CD14-positive monocyte (primary cell): ENCODE data around the gene SMAD3. TPM values are rescaled to one million over a fixed set of nuclear protein-coding genes. Genes with fewer than 3 reads are reported as not detected.

ENCODE experiments used
- DNase-seq, 3 donors: peaks; one replicate each; pipeline ENCODE4 v3.0.0-alpha.2; 2011 to 2022
- H2AFZ ChIP-seq: 2 replicates; pipeline ENCODE4 v1.6.0; 2012; ENCODE audit warnings: mild to moderate bottlenecking, low read depth, low read length, inconsistent platforms; ENCODE audit not compliant: insufficient read depth, poor library complexity, severe bottlenecking
- H3K27ac ChIP-seq, 2 donors: 1 replicate in 1 of 2; 2 replicates in 1 of 2; pipeline ENCODE4 v1.5.1; 2012 to 2013; ENCODE audit warnings: low read length in 2 of 2, control low read depth in 1 of 2, inconsistent platforms in 1 of 2, low read depth in 1 of 2, mild to moderate bottlenecking in 1 of 2
- H3K27me3 ChIP-seq, 2 donors: one replicate each; pipeline versions ENCODE4 v1.6.0 to v1.6.1; 2011 to 2013; ENCODE audit warnings: low read length in 2 of 2; ENCODE audit not compliant: control insufficient read depth in 2 of 2, insufficient read depth in 2 of 2
- H3K36me3 ChIP-seq, 2 donors: replicated peaks in 1 of 2; 1 replicate in 1 of 2; 2 replicates in 1 of 2; pipeline versions ENCODE4 v1.5.1 to v1.6.1; 2012 to 2013; ENCODE audit warnings: low read length in 2 of 2, control low read depth in 1 of 2, inconsistent platforms in 1 of 2, mild to moderate bottlenecking in 1 of 2; ENCODE audit not compliant: insufficient read depth in 2 of 2, control insufficient read depth in 1 of 2
- H3K4me1 ChIP-seq, 2 donors: 1 replicate in 1 of 2; 2 replicates in 1 of 2; pipeline versions ENCODE4 v1.5.1 to v1.6.1; 2012 to 2013; ENCODE audit warnings: low read length in 2 of 2, control low read depth in 1 of 2, inconsistent platforms in 1 of 2, mild to moderate bottlenecking in 1 of 2, moderate library complexity in 1 of 2; ENCODE audit not compliant: insufficient read depth in 2 of 2, control insufficient read depth in 1 of 2
- H3K4me2 ChIP-seq: replicated peaks from 2 replicates; pipeline ENCODE3; 2012; ENCODE audit warnings: low read length, moderate library complexity, mild to moderate bottlenecking; ENCODE audit not compliant: poor library complexity, severe bottlenecking; ENCODE audit errors: extremely low read depth
- H3K4me3 ChIP-seq, 3 experiments: fragments of 200-600 bp in 1 of 3; sonication (generic) in 1 of 3; replicated peaks in 1 of 3; 1 replicate in 2 of 3; 2 replicates in 1 of 3; pipeline ENCODE4 v1.5.1; 2011 to 2013; ENCODE audit warnings: low read length in 3 of 3, mild to moderate bottlenecking in 3 of 3, control low read depth in 2 of 3, low read depth in 2 of 3, inconsistent platforms in 1 of 3, moderate library complexity in 1 of 3
- H3K79me2 ChIP-seq: 2 replicates; pipeline ENCODE4 v1.6.0; 2012; ENCODE audit warnings: mild to moderate bottlenecking, control low read depth, inconsistent platforms, low read length, moderate library complexity; ENCODE audit not compliant: insufficient read depth
- H3K9ac ChIP-seq: 2 replicates; pipeline ENCODE4 v1.6.0; 2017; ENCODE audit warnings: low read length, mild to moderate bottlenecking; ENCODE audit not compliant: insufficient read depth, poor library complexity, severe bottlenecking
- H3K9me3 ChIP-seq, 2 donors: replicated peaks in 1 of 2; 1 replicate in 1 of 2; 2 replicates in 1 of 2; pipeline versions ENCODE4 v1.5.1 to v1.6.1; 2012 to 2013; ENCODE audit warnings: low read length in 2 of 2, control low read depth in 1 of 2; ENCODE audit not compliant: control insufficient read depth in 1 of 2, insufficient read depth in 1 of 2
- H4K20me1 ChIP-seq: 2 replicates; pipeline ENCODE4 v1.6.0; 2012; ENCODE audit warnings: mild to moderate bottlenecking, low read length, control low read depth, moderate library complexity; ENCODE audit not compliant: insufficient read depth
- H3K27ac Mint-ChIP-seq, 7 donors: one replicate each; pipeline ENCODE4 v1.8.0; 2020; ENCODE audit warnings: mild to moderate bottlenecking in 7 of 7, mixed read lengths in 7 of 7, moderate library complexity in 6 of 7, inconsistent platforms in 2 of 7
- H3K27me3 Mint-ChIP-seq, 3 donors: one replicate each; pipeline ENCODE4 v1.8.0; 2021 to 2022; ENCODE audit warnings: low read depth in 3 of 3, mild to moderate bottlenecking in 3 of 3, mixed read lengths in 3 of 3, moderate library complexity in 3 of 3, inconsistent platforms in 1 of 3
- H3K36me3 Mint-ChIP-seq, 2 donors: one replicate each; pipeline ENCODE4 v1.8.0; 2020; ENCODE audit warnings: mixed read lengths in 2 of 2, inconsistent platforms in 1 of 2, mild to moderate bottlenecking in 1 of 2
- H3K4me1 Mint-ChIP-seq: one replicate; pipeline ENCODE4 v1.8.0; 2020; ENCODE audit warnings: mild to moderate bottlenecking, mixed read lengths
- H3K4me3 Mint-ChIP-seq, 2 donors: one replicate each; pipeline ENCODE4 v1.8.0; 2020; ENCODE audit warnings: mild to moderate bottlenecking in 2 of 2, mixed read lengths in 2 of 2, moderate library complexity in 1 of 2
- H3K9me3 Mint-ChIP-seq, 7 donors: one replicate each; pipeline ENCODE4 v1.8.0; 2020 to 2022; ENCODE audit warnings: mixed read lengths in 7 of 7, mild to moderate bottlenecking in 6 of 7, moderate library complexity in 6 of 7, inconsistent platforms in 2 of 7
- WGBS: methylation state at CpG from one replicate; pipeline ENCODE4 v1.1.5; 2013; ENCODE audit warnings: missing lambda C conversion rate; ENCODE audit not compliant: insufficient coverage; 5-methylcytosine and 5-hydroxymethylcytosine counted together
- intact Hi-C, 2 donors: fragments of 100-400 bp; cut with micrococcal nuclease; formaldehyde crosslinking; loops; one replicate each; pipeline versions ENCODE4 v1.15.0 to v1.15.1; 2023
- polyA plus RNA-seq, 3 donors: library from polyadenylated mRNA; depleted of rRNA in 1 of 3; unstranded in 2 of 3; stranded (reverse) in 1 of 3; fragments of 300-500 nt in 2 of 3; fragments of >200 nt in 1 of 3; fragmentation: Illumina TruSeq in 2 of 3; gene quantifications; 1 replicate in 2 of 3; 2 replicates in 1 of 3; pipeline ENCODE4 v1.2.3, GENCODE V29; 2012 to 2021
- TF ChIP-seq, protein P1 (sequence below): fragments of 200-600 bp; IDR thresholded peaks from one replicate; pipeline ENCODE4 v1.8.0; 2022; ENCODE audit warnings: antibody characterized with exemption, mild to moderate bottlenecking

Gene SMAD3
- polyA plus RNA-seq, 3 donors, result 4.4 to 41.7 (median 5.4) TPM

DNA sequence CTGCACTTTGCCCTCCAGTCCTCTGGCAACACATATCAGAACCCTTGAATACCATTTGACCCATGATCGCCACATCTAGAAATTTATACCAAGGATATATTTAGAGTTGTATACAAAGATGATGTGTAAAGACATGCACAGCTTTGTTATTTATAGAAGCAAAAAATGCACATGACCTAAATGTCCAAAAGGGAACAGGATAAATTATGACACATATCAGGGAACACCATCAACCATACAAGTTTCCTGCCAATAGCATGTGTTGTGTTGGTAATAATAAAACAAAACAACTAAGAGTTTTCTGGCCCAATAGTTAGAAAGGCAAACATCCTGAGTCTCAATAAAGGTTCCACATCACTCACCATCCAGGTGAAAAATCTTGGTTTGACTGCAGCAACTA is 137.6 kb downstream of the SMAD3 start:
- Histone ChIP-seq H4K20me1 (no peaks in the 10 kb centered on the region), H3K4me3 (no peak overlapping the region), H3K9me3 (no peaks in the 10 kb centered on the region), H3K4me1 (peaks cover 10 to 19% of the 10 kb centered on the region in 2 donors), H3K36me3 (peaks cover 41 to 68% of the 10 kb centered on the region in 2 donors), H3K79me2 (no peaks in the 10 kb centered on the region), H3K27me3 (no peaks in the 10 kb centered on the region), H3K9ac (no peak overlapping the region), H2AFZ (no peak overlapping the region), H3K27ac (no peak overlapping the region), H3K4me2 (no peak overlapping the region)
- H3K36me3 Mint-ChIP-seq, result peaks cover 68 to 78% of the 10 kb centered on the region in 2 donors
- DNase-seq, result no peak
- peaks cover 0 to 2% (median 0%) of the 10 kb centered on the region in 3 donors for H3K27me3 Mint-ChIP-seq
- no peak overlapping the region for H3K27ac Mint-ChIP-seq
- peaks cover 22% of the 10 kb centered on the region for H3K4me1 Mint-ChIP-seq
- intact Hi-C loops, result no loop called here
- no peaks in the 10 kb centered on the region for H3K9me3 Mint-ChIP-seq
- no peak overlapping the region for H3K4me3 Mint-ChIP-seq
- no CpG with 5 or more reads among the region's 1 CpG for WGBS
- TF ChIP-seq, protein P1, sequence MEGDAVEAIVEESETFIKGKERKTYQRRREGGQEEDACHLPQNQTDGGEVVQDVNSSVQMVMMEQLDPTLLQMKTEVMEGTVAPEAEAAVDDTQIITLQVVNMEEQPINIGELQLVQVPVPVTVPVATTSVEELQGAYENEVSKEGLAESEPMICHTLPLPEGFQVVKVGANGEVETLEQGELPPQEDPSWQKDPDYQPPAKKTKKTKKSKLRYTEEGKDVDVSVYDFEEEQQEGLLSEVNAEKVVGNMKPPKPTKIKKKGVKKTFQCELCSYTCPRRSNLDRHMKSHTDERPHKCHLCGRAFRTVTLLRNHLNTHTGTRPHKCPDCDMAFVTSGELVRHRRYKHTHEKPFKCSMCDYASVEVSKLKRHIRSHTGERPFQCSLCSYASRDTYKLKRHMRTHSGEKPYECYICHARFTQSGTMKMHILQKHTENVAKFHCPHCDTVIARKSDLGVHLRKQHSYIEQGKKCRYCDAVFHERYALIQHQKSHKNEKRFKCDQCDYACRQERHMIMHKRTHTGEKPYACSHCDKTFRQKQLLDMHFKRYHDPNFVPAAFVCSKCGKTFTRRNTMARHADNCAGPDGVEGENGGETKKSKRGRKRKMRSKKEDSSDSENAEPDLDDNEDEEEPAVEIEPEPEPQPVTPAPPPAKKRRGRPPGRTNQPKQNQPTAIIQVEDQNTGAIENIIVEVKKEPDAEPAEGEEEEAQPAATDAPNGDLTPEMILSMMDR, result no peak

DNA sequence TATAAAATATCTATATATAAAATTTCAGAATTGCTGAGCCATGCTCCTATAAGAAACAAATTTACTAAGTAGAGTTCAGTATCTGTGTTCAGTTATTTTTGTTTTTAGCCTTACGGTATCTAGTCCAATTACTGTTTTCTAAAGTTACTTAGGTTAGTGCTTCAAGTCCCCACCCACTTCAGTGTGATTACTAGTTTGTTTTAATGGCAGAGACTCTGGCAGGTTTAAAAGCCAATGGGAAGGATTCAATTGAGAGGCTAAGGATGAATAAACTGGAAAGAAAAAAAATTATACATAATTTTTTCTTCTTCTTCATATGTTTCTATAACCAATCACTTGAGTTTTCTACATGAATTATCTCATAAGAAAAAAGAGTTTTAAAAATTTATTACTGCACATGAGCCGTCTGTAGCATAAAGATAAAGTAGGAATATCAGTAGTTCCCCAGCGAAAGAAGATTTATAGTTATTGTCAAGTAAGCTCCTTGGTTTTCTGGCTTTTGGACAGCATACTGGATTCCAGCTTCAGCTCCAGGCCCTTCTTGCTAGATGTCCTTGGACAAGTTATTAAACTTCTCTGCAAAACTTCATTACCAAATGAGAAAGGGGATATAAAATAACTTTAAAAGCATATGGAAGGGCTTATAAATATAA is 142.3 kb downstream of the SMAD3 start:
- H3K36me3 Mint-ChIP-seq, result peaks cover 61 to 63% of the 10 kb centered on the region in 2 donors
- H3K9ac ChIP-seq, result no peak overlapping the region
- H4K20me1 ChIP-seq, result no peaks in the 10 kb centered on the region
- H3K27me3 Mint-ChIP-seq, result no peaks in the 10 kb centered on the region
- H3K4me3 Mint-ChIP-seq, result no peak overlapping the region
- H3K9me3 Mint-ChIP-seq, result no peaks in the 10 kb centered on the region
- H3K4me3 ChIP-seq, result no peak overlapping the region
- H3K4me2 ChIP-seq, result no peak overlapping the region
- no peak for DNase-seq
- intact Hi-C loops, result no loop called here
- H3K36me3 ChIP-seq, result peaks cover 42 to 79% of the 10 kb centered on the region in 2 donors
- TF ChIP-seq, protein P1, result no peak
- H3K79me2 ChIP-seq, result no peaks in the 10 kb centered on the region
- WGBS, result no CpG with 5 or more reads among the region's 3 CpGs
- no peaks in the 10 kb centered on the region for H3K4me1 ChIP-seq
- no peaks in the 10 kb centered on the region for H3K27me3 ChIP-seq
- H3K27ac ChIP-seq, result no peak overlapping the region
- no peak overlapping the region for H2AFZ ChIP-seq
- no peaks in the 10 kb centered on the region for H3K9me3 ChIP-seq
- H3K4me1 Mint-ChIP-seq, result no peaks in the 10 kb centered on the region
- H3K27ac Mint-ChIP-seq, result no peak overlapping the region
